ENCODE results near the gene TRAPPC3. TPM values are rescaled to one million over a fixed set of nuclear protein-coding genes. Genes with fewer than 3 reads are reported as not detected.

The TRAPPC3 gene
- total RNA-seq, 1 donor from 2014 or later = 50.7 TPM

DNA sequence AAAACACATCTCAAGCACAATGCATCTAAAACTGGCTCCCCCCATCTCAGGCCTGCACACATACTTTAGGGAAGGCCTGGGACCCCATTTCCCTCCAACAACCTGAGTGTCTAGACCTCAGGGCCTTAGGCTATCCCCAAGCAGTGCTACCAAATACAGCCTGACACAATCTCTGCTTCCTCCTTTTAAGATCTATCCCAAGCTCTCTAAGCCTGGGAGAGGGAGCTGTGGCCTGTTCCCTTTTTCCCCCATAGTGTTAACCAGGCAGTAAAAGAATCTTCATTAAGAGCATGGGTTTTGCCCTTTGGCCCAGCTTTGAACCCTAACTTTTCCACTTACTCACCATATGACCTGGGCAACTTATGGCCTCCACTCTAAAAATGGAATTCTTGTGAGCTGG lies 13.5 kb downstream of the TRAPPC3 start:
- DNase-seq (ENCODE audit: low spot score) = no peak
- peaks cover 3% of the 10 kb centered on the region for H3K4me1 Mint-ChIP-seq (ENCODE audit: unreplicated experiment)
- no peak overlapping the region for H3K4me3 Mint-ChIP-seq (ENCODE audit: unreplicated experiment)
- TF ChIP-seq CTCF (IDR thresholded peaks at IDR 0.05; ENCODE audit: unreplicated experiment) = no peak
- H3K27ac Mint-ChIP-seq (ENCODE audit: unreplicated experiment) = no peak overlapping the region
- no peaks in the 10 kb centered on the region for H3K9me3 Mint-ChIP-seq (ENCODE audit: unreplicated experiment)
- peaks cover 9% of the 10 kb centered on the region for H3K36me3 Mint-ChIP-seq (ENCODE audit: low read depth, unreplicated experiment)
- peaks cover 3% of the 10 kb centered on the region for H3K27me3 Mint-ChIP-seq (ENCODE audit: unreplicated experiment)

- Mint-ChIP-seq H3K9me3 (ENCODE audit: unreplicated experiment) (no peaks in the 10 kb centered on the region), H3K27me3 (ENCODE audit: unreplicated experiment) (peaks cover 3% of the 10 kb centered on the region), H3K27ac (ENCODE audit: unreplicated experiment) (no peak overlapping the region), H3K36me3 (ENCODE audit: low read depth, unreplicated experiment) (peaks cover 9% of the 10 kb centered on the region), H3K4me1 (ENCODE audit: unreplicated experiment) (peaks cover 3% of the 10 kb centered on the region), H3K4me3 (ENCODE audit: unreplicated experiment) (no peak overlapping the region)
- DNase-seq (ENCODE audit: low spot score) = no peak
- no peak for TF ChIP-seq CTCF (IDR thresholded peaks at IDR 0.05; ENCODE audit: unreplicated experiment)
These were observed 14.0 kb downstream of the TRAPPC3 start for GRCh38 chr1:36135330-36135667.

DNA sequence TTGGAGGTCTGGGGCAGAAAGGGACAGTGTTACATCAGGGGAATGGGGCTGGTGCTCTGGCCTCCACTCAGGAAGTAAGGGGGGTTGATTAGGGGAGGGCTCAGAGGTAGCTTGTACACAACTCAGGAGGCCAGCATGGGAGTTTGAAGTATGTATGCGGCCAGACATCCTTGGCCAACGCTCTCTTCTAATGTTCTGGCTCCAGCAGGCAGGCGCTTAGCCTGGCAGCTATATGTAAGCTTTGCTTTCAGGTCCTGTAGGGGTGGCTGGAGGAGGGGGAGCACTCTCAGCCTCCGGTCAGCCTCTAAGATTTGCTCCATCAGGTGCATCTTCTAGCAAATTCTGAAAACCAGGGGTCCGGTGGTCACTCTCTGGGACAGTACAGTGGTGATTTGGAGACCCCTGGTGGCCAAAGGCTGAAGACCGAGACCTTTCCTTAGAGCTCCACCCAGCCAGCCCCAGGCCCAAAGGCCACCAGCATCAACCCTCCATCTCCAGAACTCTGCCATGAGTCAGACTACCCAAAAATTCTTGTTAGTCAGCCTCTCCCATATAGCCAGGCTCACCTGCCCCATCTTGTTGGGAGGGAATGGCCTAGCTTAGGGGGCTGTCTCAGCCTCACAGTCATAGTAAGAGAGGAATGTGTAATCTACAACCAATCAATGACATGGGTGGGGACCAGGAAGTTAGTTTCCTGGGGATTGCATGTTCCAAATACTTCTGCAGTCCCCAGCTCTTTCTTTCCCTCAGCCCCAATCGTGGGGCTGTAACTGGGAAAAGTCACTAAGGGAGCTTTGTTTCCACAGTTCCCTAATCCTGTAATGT lies 14.6 kb downstream of the TRAPPC3 start:
- Mint-ChIP-seq H3K36me3 (ENCODE audit: low read depth, unreplicated experiment) (peaks cover 9% of the 10 kb centered on the region), H3K4me1 (ENCODE audit: unreplicated experiment) (peaks cover 3% of the 10 kb centered on the region), H3K27me3 (ENCODE audit: unreplicated experiment) (peaks cover 3% of the 10 kb centered on the region), H3K4me3 (ENCODE audit: unreplicated experiment) (no peak overlapping the region), H3K9me3 (ENCODE audit: unreplicated experiment) (no peaks in the 10 kb centered on the region), H3K27ac (ENCODE audit: unreplicated experiment) (no peak overlapping the region)
- DNase-seq (ENCODE audit: low spot score) = peak; percentile 81
- peak; percentile 79 for TF ChIP-seq CTCF (IDR thresholded peaks at IDR 0.05; ENCODE audit: unreplicated experiment)

- H3K4me3 Mint-ChIP-seq (ENCODE audit: unreplicated experiment) = no peak overlapping the region
- H3K36me3 Mint-ChIP-seq (ENCODE audit: low read depth, unreplicated experiment) = peaks cover 9% of the 10 kb centered on the region
- peaks cover 3% of the 10 kb centered on the region for H3K4me1 Mint-ChIP-seq (ENCODE audit: unreplicated experiment)
- H3K27me3 Mint-ChIP-seq (ENCODE audit: unreplicated experiment) = peaks cover 3% of the 10 kb centered on the region
- DNase-seq (ENCODE audit: low spot score) = no peak
- no peak overlapping the region for H3K27ac Mint-ChIP-seq (ENCODE audit: unreplicated experiment)
- TF ChIP-seq CTCF (IDR thresholded peaks at IDR 0.05; ENCODE audit: unreplicated experiment) = no peak
- H3K9me3 Mint-ChIP-seq (ENCODE audit: unreplicated experiment) = no peaks in the 10 kb centered on the region
These were observed 15.3 kb downstream of the TRAPPC3 start for GRCh38 chr1:36134031-36134430.

DNA sequence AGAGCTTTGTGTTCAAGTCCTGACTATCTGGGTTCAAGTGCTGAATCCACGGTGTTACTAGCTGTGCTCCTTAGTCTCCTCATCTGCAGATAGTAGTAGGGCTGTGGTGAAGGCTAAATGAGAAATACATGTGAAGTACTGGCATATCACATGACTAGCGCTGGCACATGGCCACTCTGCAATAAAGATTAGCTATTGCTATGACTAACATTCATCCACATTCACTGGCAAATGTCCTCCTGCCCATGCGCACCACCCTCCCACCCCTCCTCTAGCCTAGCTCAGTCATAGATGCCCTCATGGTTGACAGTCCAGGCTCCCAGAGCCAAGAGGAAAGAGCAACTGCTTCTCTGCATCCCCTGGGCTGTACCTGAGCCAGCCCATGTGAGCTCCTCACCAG lies 15.8 kb downstream of the TRAPPC3 start:
- Mint-ChIP-seq H3K9me3 (ENCODE audit: unreplicated experiment) (no peaks in the 10 kb centered on the region), H3K27me3 (ENCODE audit: unreplicated experiment) (peaks cover 3% of the 10 kb centered on the region), H3K4me1 (ENCODE audit: unreplicated experiment) (peaks cover 3% of the 10 kb centered on the region), H3K36me3 (ENCODE audit: low read depth, unreplicated experiment) (peaks cover 9% of the 10 kb centered on the region), H3K27ac (ENCODE audit: unreplicated experiment) (no peak overlapping the region), H3K4me3 (ENCODE audit: unreplicated experiment) (no peak overlapping the region)
- no peak for DNase-seq (ENCODE audit: low spot score)
- no peak for TF ChIP-seq CTCF (IDR thresholded peaks at IDR 0.05; ENCODE audit: unreplicated experiment)
